Right ventricle myocardium superior (tissue), 1 donor: ENCODE measurements around the gene GRPEL2. TPM values are rescaled to one million over a fixed set of nuclear protein-coding genes. Genes with fewer than 3 reads are reported as not detected.
A peak's percentile ranks its signal among the peaks of the same experiment; 100 is the strongest.
"Not testable (repeated sequence)": the region's sequence is repeated elsewhere in the genome, so short reads cannot be mapped to it uniquely, and the experiment has no call there.

Experiments used
- ATAC-seq: fragments of 200-7000 bp; cut with Tn5 transposase; one replicate; pipeline ENCODE4 v1.9.1; 2020; ENCODE audit warnings: mild to moderate bottlenecking; ENCODE audit not compliant: poor library complexity
- DNase-seq: peaks from one replicate; pipeline ENCODE4 v3.0.0-alpha.2; 2020
- intact Hi-C: fragments of 100-400 bp; cut with DNase I; formaldehyde crosslinking; loops from one replicate; pipeline ENCODE4 v1.11.2; 2022
- total RNA-seq: library from RNA; stranded (reverse); fragmentation: NEBNext Ultra II Directional; extraction: Animal tissue kit (Norgen Biotek cat#: 25700); gene quantifications from one replicate; pipeline ENCODE4 v1.2.1, GENCODE V29; 2021
- donor health status: DM: no; HTN: yes; CAD: no; lungs with severe emphysema.

The GRPEL2 gene
- total RNA-seq, 1 donor from 2014 or later: 9.0 TPM

DNA sequence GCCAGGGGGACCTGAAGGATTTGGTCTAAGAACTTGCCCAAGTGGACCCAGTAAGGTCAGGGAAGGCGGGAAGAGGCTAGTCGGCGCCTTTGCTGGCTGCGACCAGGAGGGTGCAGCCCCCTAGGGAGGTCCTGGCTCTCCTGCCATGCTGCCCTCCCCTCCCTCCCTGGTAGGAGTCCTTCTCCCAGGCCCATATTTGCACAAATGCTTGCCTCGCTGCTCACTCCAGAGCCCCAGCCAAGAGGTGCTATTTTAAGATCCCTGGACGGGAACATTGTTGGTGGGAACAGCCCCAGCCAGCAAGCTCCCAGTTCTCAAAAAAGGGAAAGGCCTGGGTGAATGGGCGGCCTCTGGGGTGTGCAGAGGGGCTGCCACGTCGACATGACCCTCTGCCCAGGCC lies 38.1 kb downstream of the GRPEL2 start:
- DNase-seq (peak; percentile 58), ATAC-seq (peak; percentile 74)
- intact Hi-C loops: loop anchor here (2.0 to 5.0 kb wide), 2 partner anchors 47 to 179 kb away; no protein-coding TSS in a partner anchor

DNA sequence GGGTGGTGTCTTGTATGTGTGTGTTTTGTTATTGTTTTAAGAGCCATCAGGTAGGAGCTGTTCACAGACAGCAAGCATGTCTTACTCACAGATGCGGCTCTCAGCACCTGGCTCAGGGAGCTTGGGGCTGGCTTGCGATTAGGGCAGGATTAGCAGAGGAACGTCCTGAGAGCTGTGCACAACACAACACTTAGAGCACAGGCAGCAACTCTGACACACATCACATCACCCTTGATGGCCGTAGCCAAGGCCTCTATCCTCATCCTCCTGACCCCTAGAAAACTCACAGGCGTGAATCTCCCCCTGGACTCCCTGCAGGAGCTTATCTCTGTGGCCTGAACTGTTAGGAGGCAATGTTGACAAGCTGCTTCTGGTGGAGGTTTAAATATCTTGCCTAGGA lies 40.9 kb downstream of the GRPEL2 start:
- no peak for DNase-seq
- ATAC-seq: peak; percentile 4
- intact Hi-C loops: loop anchor here (5.0 kb wide), 1 partner anchor 36 kb away; no protein-coding TSS in a partner anchor

DNA sequence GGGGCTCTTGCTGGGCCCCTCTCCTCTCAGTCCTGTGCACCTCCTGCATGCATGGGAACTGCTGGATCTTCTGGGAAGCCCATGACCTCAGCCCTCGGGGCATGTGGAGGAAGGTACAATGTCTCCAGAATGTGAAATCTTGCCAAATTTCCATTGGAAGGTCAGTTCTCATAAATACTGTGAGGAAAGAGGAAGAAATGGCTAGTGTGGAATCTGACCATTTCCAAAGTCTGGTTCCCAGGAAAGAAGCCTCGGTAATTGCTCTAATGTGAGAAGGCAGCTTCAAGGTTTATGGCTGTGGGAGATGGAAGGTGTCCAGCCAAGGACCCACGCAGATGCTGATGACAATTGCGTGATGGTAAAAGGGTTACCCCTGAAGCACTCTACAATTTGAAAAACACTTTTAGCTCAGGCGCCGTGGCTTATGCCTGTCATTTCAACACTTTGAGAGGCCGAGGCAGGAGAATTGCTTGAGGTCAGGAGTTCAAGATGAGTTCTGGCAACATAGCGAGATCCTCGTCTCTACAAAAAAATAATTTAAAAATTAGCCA lies 41.9 kb downstream of the GRPEL2 start:
- intact Hi-C loops: loop anchor here (5.0 kb wide), 1 partner anchor 35 kb away; no protein-coding TSS in a partner anchor

DNA sequence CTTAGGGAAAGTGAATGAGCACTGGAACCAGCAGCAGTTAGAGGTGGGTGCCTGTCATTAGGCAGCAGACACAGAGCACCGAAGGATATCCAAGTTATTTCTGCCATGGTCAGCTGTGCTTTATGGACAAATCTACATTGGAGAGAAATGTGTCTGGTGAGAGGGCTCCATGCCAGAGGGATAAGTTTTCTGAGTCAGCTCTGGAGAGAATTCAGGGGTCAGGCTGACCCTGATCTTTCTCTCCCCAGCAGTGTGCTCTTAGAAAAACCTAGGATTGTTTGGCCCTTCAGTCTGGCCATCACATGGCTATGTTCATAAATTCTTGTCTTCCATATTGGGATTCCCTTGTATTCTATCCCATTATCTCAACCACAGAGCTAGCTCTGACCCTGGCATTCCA lies 42.7 kb downstream of the GRPEL2 start:
- intact Hi-C loops: loop anchor here (5.0 kb wide), 1 partner anchor 34 kb away; no protein-coding TSS in a partner anchor
- no peak for DNase-seq

More for the DNA sequence above, 41.9 kb downstream of the GRPEL2 start:
- DNase-seq (no peak), ATAC-seq (peak; percentile 3)

DNA sequence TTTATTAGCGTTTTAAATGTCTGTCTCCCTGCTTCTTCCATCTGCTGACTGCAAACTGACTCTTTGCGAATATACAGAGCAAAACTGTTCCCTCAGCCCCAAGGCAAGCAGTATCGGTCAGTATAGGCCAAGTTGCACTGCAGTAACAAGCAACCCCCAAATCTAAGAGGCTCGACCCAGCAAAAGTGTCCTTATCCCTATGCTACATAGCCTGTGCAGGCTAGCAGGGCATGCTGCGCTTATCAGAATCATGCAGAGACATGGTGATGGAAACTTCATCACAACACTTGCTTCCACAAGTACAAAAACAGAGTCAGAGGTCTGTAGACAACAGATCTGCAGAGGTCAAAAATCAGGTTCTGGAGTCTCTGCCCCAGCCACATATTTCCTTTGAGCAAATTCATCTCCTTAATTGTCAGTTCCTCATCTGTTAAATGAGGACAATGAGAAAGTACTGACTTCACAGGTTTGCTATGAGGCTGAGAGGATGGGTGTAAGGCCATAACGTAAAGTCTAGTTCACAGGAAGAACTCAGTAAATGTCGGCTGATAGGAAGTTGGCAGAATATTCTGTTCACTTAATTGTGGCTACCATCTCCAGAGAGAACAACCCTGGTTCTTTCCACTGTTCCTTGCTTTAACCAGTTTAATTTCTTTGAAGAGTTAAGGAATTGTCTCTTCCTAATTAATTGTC lies 43.3 kb downstream of the GRPEL2 start:
- intact Hi-C loops: loop anchor here (5.0 kb wide), 1 partner anchor 34 kb away; no protein-coding TSS in a partner anchor
- DNase-seq: no peak
- ATAC-seq: no peak

More for the DNA sequence above, 42.7 kb downstream of the GRPEL2 start:
- peak; percentile 5 for ATAC-seq

DNA sequence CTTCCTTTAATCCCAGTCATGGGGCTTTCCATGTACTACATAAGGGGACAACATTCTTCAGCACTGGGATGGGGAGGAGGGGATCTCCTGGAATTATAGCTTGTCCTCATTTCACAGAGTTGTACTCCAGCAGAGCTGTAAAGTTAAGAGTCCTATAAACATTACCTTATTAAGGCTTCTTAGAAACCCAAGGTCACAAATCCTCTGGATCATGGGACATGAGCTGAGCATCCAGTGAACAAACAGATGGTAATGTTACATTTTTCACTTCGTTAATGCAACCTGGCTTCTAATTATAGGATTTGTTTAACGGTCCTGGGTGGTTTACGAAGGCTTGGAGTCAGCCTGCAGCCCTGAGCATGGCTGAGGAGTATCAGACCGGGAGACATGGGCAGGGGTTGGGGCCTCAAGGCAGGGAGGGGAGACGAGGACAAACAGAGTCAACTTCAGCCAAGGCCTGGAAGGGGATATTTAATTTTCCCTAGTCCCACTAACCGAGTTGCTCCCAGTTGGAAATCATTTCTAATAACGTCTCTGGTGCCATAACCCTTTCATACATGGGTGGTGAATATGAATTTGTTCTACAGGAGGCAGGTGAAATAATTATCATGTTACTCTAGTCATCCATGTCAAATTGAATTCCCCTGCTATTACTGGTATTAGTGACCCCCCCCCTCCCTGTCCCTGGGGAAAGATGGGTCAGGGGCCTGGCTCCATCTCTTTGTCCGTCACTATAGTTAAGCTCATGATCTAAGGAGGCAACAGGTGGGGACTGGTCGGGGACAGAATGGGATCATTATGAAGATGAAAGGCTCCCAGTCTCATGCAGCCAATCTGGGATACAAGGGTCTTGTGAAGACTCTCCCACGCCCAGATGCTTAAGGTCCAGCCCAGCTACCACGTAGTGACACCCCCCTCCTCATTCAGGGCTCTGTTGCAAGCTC lies 44.5 kb downstream of the GRPEL2 start:
- intact Hi-C loops: loop anchor here (5.0 kb wide), 1 partner anchor 32 kb away; no protein-coding TSS in a partner anchor
- no peak for DNase-seq
- ATAC-seq: no peak

DNA sequence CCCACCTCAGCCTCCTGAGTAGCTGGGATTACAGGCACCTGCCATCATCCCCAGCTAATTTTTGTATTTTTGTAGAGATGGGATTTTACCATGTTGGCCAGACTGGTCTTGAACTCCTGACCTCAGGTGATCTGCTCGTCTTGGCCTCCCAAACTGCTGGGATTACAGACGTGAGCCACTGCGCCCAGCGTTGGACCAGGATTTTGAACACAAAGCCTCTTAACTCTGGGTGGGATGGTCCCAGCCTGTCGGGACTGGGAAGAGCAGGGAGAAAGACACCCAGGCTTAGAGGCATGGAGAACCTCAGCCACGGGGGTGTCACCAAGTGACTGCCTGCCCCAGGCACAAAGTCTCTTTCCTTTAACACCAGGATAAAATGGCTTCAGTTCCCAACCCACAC lies 45.8 kb downstream of the GRPEL2 start:
- DNase-seq, ATAC-seq, intact Hi-C loops: not testable (repeated sequence)

DNA sequence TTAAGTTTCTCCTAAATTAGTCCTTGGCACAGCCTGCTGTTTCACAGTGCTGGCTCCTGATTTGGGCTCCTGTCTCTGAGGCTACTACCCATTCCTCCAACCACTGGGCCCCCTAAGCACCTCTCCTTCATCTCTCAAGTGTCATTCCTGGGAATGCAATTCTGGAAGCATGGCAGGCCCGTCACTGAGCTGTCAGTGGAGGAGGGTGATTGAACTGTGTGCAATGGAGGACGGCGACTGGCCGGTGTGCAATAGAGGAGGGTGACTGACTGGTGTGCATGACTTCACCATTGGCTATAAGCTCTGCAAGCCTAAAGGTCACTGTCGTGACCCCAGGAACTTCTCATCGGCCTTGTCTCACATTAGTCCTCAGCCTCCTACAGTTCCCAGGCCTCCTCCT lies 46.2 kb downstream of the GRPEL2 start:
- no peak for DNase-seq
- no peak for ATAC-seq
- intact Hi-C loops: no loop called here

DNA sequence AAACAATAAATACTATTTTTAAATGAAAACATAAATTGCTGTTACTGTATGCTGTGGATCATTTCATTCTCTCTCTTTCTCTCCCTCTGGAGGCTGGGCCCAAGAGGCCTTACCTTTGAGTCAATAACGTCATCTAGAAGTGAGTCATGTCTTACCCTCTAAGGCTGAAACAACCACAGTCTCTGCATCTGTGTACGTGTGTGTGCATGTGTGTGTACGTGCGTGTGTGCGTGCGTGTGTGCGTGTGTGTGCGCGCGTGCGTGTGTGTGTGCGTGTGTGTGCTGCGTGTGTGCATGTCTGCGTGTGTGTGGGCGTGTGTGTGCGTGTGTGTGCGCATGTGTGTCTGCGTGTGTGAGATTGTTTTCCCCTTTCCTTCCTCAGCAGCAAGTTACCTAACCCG lies 47.4 kb downstream of the GRPEL2 start:
- intact Hi-C loops: no loop called here
- no peak for DNase-seq
- no peak for ATAC-seq

DNA sequence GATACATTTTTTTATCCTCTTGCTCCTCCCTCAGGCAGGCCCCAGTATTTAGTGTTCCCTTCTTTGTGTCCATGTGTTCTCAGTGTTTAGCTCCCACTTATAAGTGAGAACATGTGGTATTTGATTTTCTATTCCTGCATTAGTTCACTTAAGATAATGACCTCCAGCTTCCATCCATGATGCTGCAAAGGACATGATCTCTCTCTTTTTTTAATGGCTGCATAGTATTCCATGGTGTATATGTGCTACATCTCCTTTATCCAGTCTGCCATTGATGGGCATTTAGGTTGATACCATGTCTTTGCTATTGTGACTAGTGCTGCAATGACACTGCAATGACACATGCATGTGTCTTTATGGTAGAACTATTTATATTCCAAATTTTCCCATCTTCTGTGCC lies 49.7 kb downstream of the GRPEL2 start:
- ATAC-seq, intact Hi-C loops, DNase-seq: not testable (repeated sequence)

DNA sequence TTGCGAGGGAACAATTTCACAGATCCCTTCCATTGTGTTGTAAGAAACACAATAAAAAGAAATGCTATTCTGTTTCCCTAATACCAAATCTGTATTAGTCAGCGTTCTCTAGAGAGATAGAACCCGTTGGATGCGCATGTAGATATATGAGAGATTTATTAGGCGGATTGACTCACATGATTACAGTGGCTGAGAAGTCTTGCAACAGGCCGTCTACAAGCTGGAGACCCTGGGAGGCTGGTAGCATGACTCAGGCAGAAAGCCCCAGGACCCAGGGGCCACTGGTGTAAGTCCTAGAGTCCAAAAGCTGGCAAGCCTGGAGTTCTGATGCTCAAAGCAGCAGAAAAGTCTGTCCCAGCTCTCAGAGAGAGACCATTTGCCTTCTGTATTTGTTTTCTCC lies 52.2 kb downstream of the GRPEL2 start:
- intact Hi-C loops: no loop called here
- DNase-seq (no peak), ATAC-seq (no peak)

DNA sequence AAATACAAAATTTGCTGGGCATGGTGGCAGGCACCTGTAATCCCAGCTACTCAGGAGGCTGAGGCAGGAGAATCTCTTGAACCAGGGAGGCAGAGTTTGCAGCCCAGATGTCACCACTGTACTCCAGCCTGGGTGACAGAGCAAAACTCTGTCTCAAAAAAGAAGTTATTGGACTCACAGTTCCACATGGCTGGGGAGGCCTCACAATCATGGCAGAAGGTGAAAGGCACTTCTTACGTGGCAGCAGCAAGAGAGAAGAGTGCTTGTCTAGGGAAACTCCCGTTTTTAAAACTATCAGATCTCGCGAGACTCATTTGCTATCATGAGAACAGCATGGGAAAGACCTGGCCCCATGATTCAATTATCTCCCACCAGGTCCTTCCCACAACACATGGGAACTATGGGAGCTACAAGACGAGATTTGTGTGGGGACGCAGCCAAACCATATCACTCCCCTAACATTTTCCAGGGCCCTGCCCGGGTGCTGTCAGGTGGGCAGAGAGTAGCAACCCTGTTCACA lies 53.5 kb downstream of the GRPEL2 start:
- intact Hi-C loops, ATAC-seq, DNase-seq: not testable (repeated sequence)

DNA sequence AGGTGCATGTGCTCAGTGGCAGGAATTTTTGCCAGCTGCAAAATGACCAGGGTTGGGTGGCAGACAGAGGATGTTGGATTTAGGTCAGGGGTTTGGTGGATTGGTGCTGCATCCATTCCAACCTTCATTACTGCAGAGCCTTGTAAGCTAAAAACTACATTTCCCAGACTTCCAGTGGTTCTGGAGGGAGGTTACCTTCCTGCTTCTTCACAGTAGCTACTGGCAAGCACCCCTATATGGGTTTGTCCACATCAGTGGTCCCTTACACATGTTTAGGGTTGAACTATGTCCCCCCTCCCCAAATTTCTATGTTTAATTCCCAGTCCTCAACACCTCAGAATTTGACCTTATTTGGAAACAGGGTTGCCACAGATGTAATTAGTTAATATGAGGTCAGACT lies 54.5 kb downstream of the GRPEL2 start:
- ATAC-seq (no peak), DNase-seq (no peak)
- intact Hi-C loops: no loop called here

DNA sequence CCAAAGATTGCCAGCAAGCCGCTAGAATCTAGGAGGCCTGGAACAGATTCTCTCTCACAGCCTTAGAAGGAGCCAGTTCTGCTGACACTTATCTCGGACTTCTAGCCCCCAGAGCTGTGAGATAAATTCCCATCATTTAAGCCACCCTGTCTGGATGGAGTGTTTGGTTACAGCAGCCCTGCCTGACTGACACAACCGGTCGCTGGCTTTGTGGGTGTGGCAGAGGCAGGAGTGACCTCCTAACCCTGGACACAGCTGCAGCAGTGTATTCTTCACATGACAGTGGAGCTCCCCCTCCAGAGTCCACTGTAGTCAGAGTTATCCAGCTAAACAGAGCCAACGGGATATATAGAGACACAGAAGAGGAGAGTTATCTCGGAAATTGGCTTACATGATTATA lies 55.0 kb downstream of the GRPEL2 start:
- intact Hi-C loops: no loop called here
- ATAC-seq: peak; percentile 45

DNA sequence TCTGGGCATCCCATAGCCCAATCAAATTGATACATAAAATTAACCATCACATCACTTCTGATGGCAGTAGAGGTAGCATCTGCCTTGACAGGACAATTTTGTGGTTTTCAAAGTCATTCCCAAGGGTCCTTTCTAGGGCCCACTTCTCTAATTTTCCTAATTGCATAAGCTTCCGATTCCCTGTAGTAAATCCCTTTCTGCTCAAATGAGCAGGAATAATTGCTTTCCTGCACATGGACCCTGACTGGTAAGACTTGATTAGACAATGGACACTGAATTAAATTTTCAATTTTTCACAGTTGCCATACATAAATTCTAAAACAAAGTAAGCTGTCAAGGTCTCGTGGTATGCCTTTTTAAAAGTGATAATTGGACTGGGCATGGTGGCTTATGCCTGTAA lies 55.8 kb downstream of the GRPEL2 start:
- intact Hi-C loops: no loop called here
- no peak for DNase-seq
- no peak for ATAC-seq

More for the DNA sequence above, 55.0 kb downstream of the GRPEL2 start:
- DNase-seq: no peak

DNA sequence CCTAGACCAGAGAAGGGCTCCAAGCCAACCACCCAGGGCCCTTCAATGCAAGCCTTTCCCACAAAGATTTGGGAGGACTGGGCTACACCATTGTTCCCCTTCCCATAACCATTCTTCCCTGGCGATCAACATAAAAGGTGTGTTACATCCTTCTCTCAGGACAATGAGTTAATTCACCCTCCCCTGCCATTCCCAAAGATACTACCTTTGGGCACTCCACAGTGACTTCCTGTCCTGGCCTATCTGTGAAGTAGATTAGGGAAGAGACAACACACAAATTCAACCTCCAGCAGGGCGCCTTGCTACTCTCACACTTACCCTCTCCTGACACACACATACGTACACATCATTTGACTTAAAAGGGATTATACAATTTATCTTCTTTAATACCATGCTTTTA lies 57.0 kb downstream of the GRPEL2 start:
- no peak for ATAC-seq

More for the DNA sequence above, 57.0 kb downstream of the GRPEL2 start:
- intact Hi-C loops: no loop called here
- no peak for DNase-seq
